Parathyroid adenoma (tissue), 2 donors: Measurements from ENCODE around the gene ADPRHL1.

Source experiments
- H2AFZ ChIP-seq: fragments of 300-600 bp; sonication (generic); one replicate; pipeline ENCODE4 v1.7.0; 2017; ENCODE audit warnings: antibody characterized with exemption, mild to moderate bottlenecking
- H3K27ac ChIP-seq: fragments of 300-600 bp; sonication (generic); one replicate; pipeline ENCODE4 v1.7.0; 2017
- H3K27me3 ChIP-seq: fragments of 300-600 bp; sonication (generic); one replicate; pipeline ENCODE4 v1.7.0; 2017; ENCODE audit warnings: low read length; ENCODE audit not compliant: control insufficient read depth, insufficient read depth
- H3K36me3 ChIP-seq: fragments of 300-600 bp; sonication (generic); one replicate; pipeline ENCODE4 v1.7.0; 2017; ENCODE audit warnings: low read length; ENCODE audit not compliant: control insufficient read depth, insufficient read depth
- H3K4me1 ChIP-seq: fragments of 300-600 bp; sonication (generic); one replicate; pipeline ENCODE4 v1.7.0; 2017; ENCODE audit warnings: control low read depth
- H3K4me2 ChIP-seq: fragments of 300-600 bp; sonication (generic); one replicate; pipeline ENCODE4 v1.7.0; 2017; ENCODE audit warnings: low read length
- H3K4me3 ChIP-seq: fragments of 300-600 bp; sonication (generic); one replicate; pipeline ENCODE4 v1.7.0; 2017; ENCODE audit warnings: low read depth, low read length
- H3K79me2 ChIP-seq: fragments of 300-600 bp; sonication (generic); one replicate; pipeline ENCODE4 v1.7.0; 2017; ENCODE audit warnings: control low read depth
- H3K9ac ChIP-seq: fragments of 300-600 bp; sonication (generic); one replicate; pipeline ENCODE4 v1.7.0; 2017; ENCODE audit warnings: mild to moderate bottlenecking
- H3K9me3 ChIP-seq: fragments of 300-600 bp; sonication (generic); one replicate; pipeline ENCODE4 v1.7.0; 2017; ENCODE audit warnings: low read length; ENCODE audit not compliant: control insufficient read depth
- CTCF ChIP-seq: fragments of 300-600 bp; sonication (generic); IDR thresholded peaks from one replicate; pipeline ENCODE4 v1.7.0; 2017; ENCODE audit warnings: antibody characterized with exemption, mild to moderate bottlenecking
- donor health status: primary hyperparathyroidism.

ADPRHL1 gene

DNA sequence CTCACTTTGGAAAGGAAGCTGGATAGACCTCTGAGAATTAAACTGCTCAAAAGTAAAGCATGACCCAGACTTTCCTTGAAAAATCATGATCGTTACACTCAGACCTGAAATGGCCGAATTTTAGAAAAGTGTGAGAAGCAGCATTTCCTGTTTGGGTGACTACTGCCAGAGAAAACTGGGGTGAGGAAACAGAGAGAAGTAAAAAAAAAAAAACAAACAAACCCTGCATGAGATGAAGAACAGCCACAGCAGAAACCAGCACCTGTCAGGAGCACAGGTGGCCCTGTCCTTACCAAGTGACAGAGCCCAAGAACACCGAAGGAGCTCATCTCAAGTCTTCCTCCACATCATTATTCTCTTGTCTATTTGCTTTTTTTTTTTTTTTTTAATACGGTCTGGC lies 12.0 kb upstream of the ADPRHL1 start:
- Histone ChIP-seq H3K9me3 (no peaks in the 10 kb centered on the region), H3K4me1 (no peaks in the 10 kb centered on the region), H2AFZ (no peak overlapping the region), H3K27me3 (no peaks in the 10 kb centered on the region), H3K9ac (no peak overlapping the region), H3K4me2 (no peak overlapping the region), H3K79me2 (no peaks in the 10 kb centered on the region), H3K36me3 (no peaks in the 10 kb centered on the region), H3K27ac (no peak overlapping the region), H3K4me3 (no peak overlapping the region)
- TF ChIP-seq CTCF: no peak

DNA sequence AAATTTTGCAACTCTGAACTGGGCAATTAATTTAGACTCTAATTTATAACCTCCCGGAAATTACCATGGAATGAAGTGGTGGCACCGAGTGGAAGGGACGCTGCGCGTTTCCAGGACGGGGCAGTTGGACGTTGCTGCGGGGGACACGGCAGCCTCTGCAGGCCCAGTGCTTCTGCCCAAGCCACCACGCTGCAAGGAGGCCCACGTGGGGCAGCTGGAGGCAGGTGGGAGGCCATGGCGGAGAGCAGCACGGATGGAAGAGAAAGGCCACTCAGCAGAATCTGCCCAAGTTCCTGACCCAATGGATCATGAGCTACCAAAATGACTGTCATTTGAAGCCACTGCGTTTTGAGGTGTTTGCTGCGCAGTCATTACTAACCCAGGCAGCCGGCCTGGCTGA lies 11.2 kb upstream of the ADPRHL1 start:
- Histone ChIP-seq H3K27ac (no peak overlapping the region), H3K9ac (no peak overlapping the region), H3K9me3 (no peaks in the 10 kb centered on the region), H3K4me1 (no peaks in the 10 kb centered on the region), H3K4me2 (no peak overlapping the region), H3K4me3 (no peak overlapping the region), H3K27me3 (no peaks in the 10 kb centered on the region), H2AFZ (no peak overlapping the region), H3K36me3 (no peaks in the 10 kb centered on the region), H3K79me2 (no peaks in the 10 kb centered on the region)
- no peak for TF ChIP-seq CTCF

DNA sequence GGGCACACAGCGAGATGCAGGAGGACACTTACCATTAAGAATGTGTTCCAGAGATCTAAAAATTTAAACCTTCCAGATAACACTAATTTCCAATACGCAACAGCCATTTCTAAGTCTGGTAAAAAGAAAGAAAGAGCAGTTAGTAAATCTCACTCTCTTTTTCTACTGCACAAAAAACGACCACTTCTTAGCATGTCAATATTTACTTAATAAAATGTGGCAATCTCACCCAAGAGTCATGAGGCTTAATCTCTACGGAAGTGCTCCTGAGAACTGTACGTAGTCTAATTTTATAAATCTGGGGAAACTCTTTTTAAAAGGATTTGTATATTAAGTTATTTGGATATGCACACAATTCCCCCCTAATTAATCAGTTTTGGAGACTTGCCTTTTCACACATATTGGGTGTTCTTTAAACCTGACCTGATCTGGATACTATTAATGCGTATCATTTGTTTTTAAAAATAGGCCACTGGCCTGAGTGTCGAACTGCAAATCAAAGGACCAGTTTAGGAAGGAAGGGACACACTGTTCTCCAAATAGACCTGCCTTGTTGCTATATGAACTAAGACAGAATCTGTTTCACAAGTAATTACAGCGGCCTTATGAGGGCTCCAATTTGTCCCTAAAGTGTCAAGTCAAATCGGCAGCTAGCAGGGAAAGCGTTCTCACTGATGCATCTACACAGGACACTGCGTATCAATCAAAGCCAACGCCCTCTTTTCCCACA lies 7.9 kb upstream of the ADPRHL1 start:
- Histone ChIP-seq H3K4me3 (no peak overlapping the region), H3K4me1 (no peaks in the 10 kb centered on the region), H3K79me2 (no peaks in the 10 kb centered on the region), H3K27me3 (no peaks in the 10 kb centered on the region), H3K36me3 (no peaks in the 10 kb centered on the region), H3K4me2 (no peak overlapping the region), H2AFZ (no peak overlapping the region), H3K27ac (no peak overlapping the region), H3K9ac (no peak overlapping the region), H3K9me3 (no peaks in the 10 kb centered on the region)
- no peak for TF ChIP-seq CTCF

GRCh38 chr13:113460599-113460998 lies 7.3 kb upstream of the ADPRHL1 start:
- H2AFZ ChIP-seq: no peak overlapping the region
- no peaks in the 10 kb centered on the region for H3K27me3 ChIP-seq
- H3K4me1 ChIP-seq: no peaks in the 10 kb centered on the region
- H3K9ac ChIP-seq: no peak overlapping the region
- no peak for TF ChIP-seq CTCF
- H3K4me2 ChIP-seq: no peak overlapping the region
- H3K9me3 ChIP-seq: no peaks in the 10 kb centered on the region
- H3K36me3 ChIP-seq: no peaks in the 10 kb centered on the region
- H3K27ac ChIP-seq: no peak overlapping the region
- H3K79me2 ChIP-seq: no peaks in the 10 kb centered on the region
- no peak overlapping the region for H3K4me3 ChIP-seq

- Histone ChIP-seq H3K27ac (no peak overlapping the region), H2AFZ (no peak overlapping the region), H3K4me1 (no peaks in the 10 kb centered on the region), H3K4me3 (no peak overlapping the region), H3K79me2 (no peaks in the 10 kb centered on the region), H3K9ac (no peak overlapping the region), H3K27me3 (no peaks in the 10 kb centered on the region), H3K9me3 (no peaks in the 10 kb centered on the region), H3K36me3 (no peaks in the 10 kb centered on the region), H3K4me2 (no peak overlapping the region)
- TF ChIP-seq CTCF: no peak
Measured at GRCh38 chr13:113460064-113460555, 6.8 kb upstream of the ADPRHL1 start.
